ENCODE results near the gene CANT1. TPM values are rescaled to one million over a fixed set of nuclear protein-coding genes. Genes with fewer than 3 reads are reported as not detected.

Gene CANT1
- total RNA-seq, 1 experiment from 2014 or later: 97.1 TPM

GRCh38 chr17:78959803-78960202 lies 49.8 kb downstream of the CANT1 start:
- H3K9me2 ChIP-seq (ENCODE audit: insufficient read depth): no peaks in the 10 kb centered on the region
- ChIA-PET CTCF (interaction anchor here (4.9 kb wide), 1 partner anchor 12 kb away, joined by 21 read pairs; no protein-coding TSS in a partner anchor), POLR2A (no interaction called here), RAD21 (ENCODE audit: low non-redundant PET in 1 of 2, low total read pairs in 2 of 2, uncharacterized antibody in 2 of 2, unreplicated experiment in 2 of 2) (no interaction called here)
- H3K36me3 ChIP-seq (ENCODE audit: control insufficient read depth in 1 of 2, insufficient read depth in 2 of 2, low read length in 2 of 2): no peaks in the 10 kb centered on the region
- H3K9me3 ChIP-seq (ENCODE audit: control insufficient read depth in 1 of 2, insufficient read depth in 1 of 2, low read depth in 1 of 2, low read length in 2 of 2): no peaks in the 10 kb centered on the region
- H4K20me1 ChIP-seq (ENCODE audit: insufficient read depth): no peaks in the 10 kb centered on the region
- peaks cover 19 to 60% of the 10 kb centered on the region in 2 experiments for H3K4me1 ChIP-seq (ENCODE audit: control insufficient read depth in 1 of 2, insufficient read depth in 2 of 2, low read length in 2 of 2)
- no peak overlapping the region for H3K4me2 ChIP-seq (ENCODE audit: low read length)
- BruUV-seq (replicated peaks): no TSS peak
- no peaks in the 10 kb centered on the region for H3K27me3 ChIP-seq (ENCODE audit: insufficient read depth, low read length)
- DNase-seq (ENCODE audit: low read depth, low spot score) (no peak), ATAC-seq (no peak)
- intact Hi-C loops (cut with micrococcal nuclease): no loop called here
- no peak overlapping the region for H2AFZ ChIP-seq (ENCODE audit: low read depth, low read length, poor library complexity, severe bottlenecking)
- no peak overlapping the region for H3K27ac ChIP-seq (ENCODE audit: low read depth, low read length)
- TF ChIP-seq POLR2AphosphoS5 (IDR thresholded peaks at IDR 0.05; ENCODE audit: low read depth, low read length) (no peak), EGR1 (IDR thresholded peaks at IDR 0.05; ENCODE audit: low read depth) (no peak), REST (IDR thresholded peaks at IDR 0.05; ENCODE audit: low read depth) (no peak), POLR2A (IDR thresholded peaks at IDR 0.05; ENCODE audit: borderline replicate concordance, extremely low read depth, insufficient read depth, insufficient read length) (no peak), YY1 (IDR thresholded peaks at IDR 0.05; ENCODE audit: extremely low read depth, insufficient replicate concordance, low read depth, low read length) (no peak)
- H3K79me2 ChIP-seq (ENCODE audit: insufficient read depth, low read length): no peaks in the 10 kb centered on the region
- no peak overlapping the region for H3K9ac ChIP-seq (ENCODE audit: low read length)
- no peak overlapping the region for H3K4me3 ChIP-seq (replicated peaks in 1 of 2; ENCODE audit: low read depth in 1 of 2, low read length in 2 of 2)

- ATAC-seq (0 out of 2 replicates have a peak, but pooled peaks have one; percentile 25), DNase-seq (ENCODE audit: low read depth, low spot score) (no peak)
- POLR2A ChIA-PET: interaction anchor here (0.7 kb wide), 1 partner anchor 52 kb away, joined by 3 read pairs; no protein-coding TSS in a partner anchor
- TF ChIP-seq SIN3A (IDR thresholded peaks at IDR 0.05; ENCODE audit: low read depth): no peak
- TF ChIP-seq MAX (IDR thresholded peaks at IDR 0.05): no peak
- no peak for TF ChIP-seq ATF3 (IDR thresholded peaks at IDR 0.05)
- no peak for TF ChIP-seq JUND (IDR thresholded peaks at IDR 0.05)
- TF ChIP-seq ZBTB33 (IDR thresholded peaks at IDR 0.05; ENCODE audit: extremely low read depth, insufficient replicate concordance, low read length): no peak
Measured at GRCh38 chr17:78958641-78959127, 50.9 kb downstream of the CANT1 start.

More at GRCh38 chr17:78958641-78959127, 50.9 kb downstream of the CANT1 start:
- no peaks in the 10 kb centered on the region for H3K79me2 ChIP-seq (ENCODE audit: insufficient read depth, low read length)
- H3K27me3 ChIP-seq (ENCODE audit: insufficient read depth, low read length): no peaks in the 10 kb centered on the region
- intact Hi-C loops (cut with micrococcal nuclease): no loop called here
- no peak overlapping the region for H2AFZ ChIP-seq (ENCODE audit: low read depth, low read length, poor library complexity, severe bottlenecking)
- RAD21 ChIA-PET (ENCODE audit: low non-redundant PET in 1 of 2, low total read pairs in 2 of 2, uncharacterized antibody in 2 of 2, unreplicated experiment in 2 of 2): no interaction called here
- H4K20me1 ChIP-seq (ENCODE audit: insufficient read depth): no peaks in the 10 kb centered on the region
- H3K9me2 ChIP-seq (ENCODE audit: insufficient read depth): no peaks in the 10 kb centered on the region
- CTCF ChIA-PET: interaction anchor here (4.9 kb wide), 1 partner anchor 13 kb away, joined by 21 read pairs; no protein-coding TSS in a partner anchor
- H3K9ac ChIP-seq (ENCODE audit: low read length): peak overlapping the region; percentile 23; the same call in 1 of the 2 replicates
- H3K4me1 ChIP-seq (ENCODE audit: control insufficient read depth in 1 of 2, insufficient read depth in 2 of 2, low read length in 2 of 2): peaks cover 19 to 60% of the 10 kb centered on the region in 2 experiments
- no peak overlapping the region for H3K27ac ChIP-seq (ENCODE audit: low read depth, low read length)
- H3K4me2 ChIP-seq (ENCODE audit: low read length): peak overlapping the region; percentile 57
- no peaks in the 10 kb centered on the region for H3K36me3 ChIP-seq (ENCODE audit: control insufficient read depth in 1 of 2, insufficient read depth in 2 of 2, low read length in 2 of 2)
- no peaks in the 10 kb centered on the region for H3K9me3 ChIP-seq (ENCODE audit: control insufficient read depth in 1 of 2, insufficient read depth in 1 of 2, low read depth in 1 of 2, low read length in 2 of 2)
- BruUV-seq (replicated peaks): no TSS peak
- H3K4me3 ChIP-seq (replicated peaks in 1 of 2; ENCODE audit: low read depth in 1 of 2, low read length in 2 of 2): no peak overlapping the region

Data from HCT116 (cell line).